ENCODE data around the gene TMEM259. TPM values are rescaled to one million over a fixed set of nuclear protein-coding genes. Genes with fewer than 3 reads are reported as not detected.

Gene TMEM259
- total RNA-seq, 4 donors from 2014 or later: 98.5 to 150 (median 124) TPM

DNA sequence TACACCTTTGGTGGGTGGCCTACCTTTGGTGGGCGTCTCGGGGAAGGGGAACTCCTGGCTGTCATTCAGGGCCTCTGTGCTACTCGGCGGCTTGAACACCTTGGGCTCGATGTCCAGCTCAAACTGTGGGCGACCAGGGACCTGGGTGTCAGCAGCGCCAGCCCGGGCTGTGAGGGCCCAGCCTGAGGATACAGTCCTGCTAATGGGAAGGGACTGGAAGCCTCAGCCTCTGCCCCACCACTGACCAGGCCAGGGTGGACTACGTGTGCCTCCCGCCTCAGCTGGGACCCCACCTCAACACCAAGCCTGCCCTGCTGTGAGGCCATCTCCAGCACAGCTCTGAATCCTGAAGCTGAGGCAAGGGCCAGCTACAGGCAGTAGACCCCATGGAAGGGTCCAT lies 7.7 kb downstream of the TMEM259 start:
- in situ Hi-C loops (cut with MboI; ENCODE audit: low sequenced_read_pairs in 4 of 4) (no loop called here), intact Hi-C loops (cut with DNase I; ENCODE audit: low total_unique reads) (no loop called here)
- Histone ChIP-seq H3K27ac (no peak overlapping the region), H3K36me3 (peaks cover 0 to 43% of the 10 kb centered on the region in 2 donors), H3K27me3 (no peaks in the 10 kb centered on the region), H3K4me1 (peaks cover 33 to 37% of the 10 kb centered on the region in 2 donors), H3K4me3 (no peak overlapping the region), H3K9me3 (no peaks in the 10 kb centered on the region)
- no peak for ATAC-seq
- TF ChIP-seq POLR2A (IDR thresholded peaks at IDR 0.05): no peak
- no peak for TF ChIP-seq CTCF (IDR thresholded peaks at IDR 0.05 in 4 of 5, conservative IDR thresholded peaks at IDR 0.05 in 1 of 5)
- no peak for DNase-seq

GRCh38 chr19:1012334-1012733 lies 8.6 kb downstream of the TMEM259 start:
- peaks cover 0 to 43% of the 10 kb centered on the region in 2 donors for H3K36me3 ChIP-seq
- intact Hi-C loops (cut with DNase I; ENCODE audit: low total_unique reads) (no loop called here), in situ Hi-C loops (cut with MboI; ENCODE audit: low sequenced_read_pairs in 4 of 4) (no loop called here)
- no peak for ATAC-seq
- TF ChIP-seq POLR2A (IDR thresholded peaks at IDR 0.05) (no peak), CTCF (IDR thresholded peaks at IDR 0.05 in 4 of 5, conservative IDR thresholded peaks at IDR 0.05 in 1 of 5) (no peak)
- H3K27me3 ChIP-seq: no peaks in the 10 kb centered on the region
- no peak overlapping the region for H3K4me3 ChIP-seq
- DNase-seq: no peak
- peaks cover 24 to 28% of the 10 kb centered on the region in 2 donors for H3K4me1 ChIP-seq
- H3K9me3 ChIP-seq: no peaks in the 10 kb centered on the region
- H3K27ac ChIP-seq: no peak overlapping the region

- in situ Hi-C loops (cut with MboI; ENCODE audit: low sequenced_read_pairs in 4 of 4): no loop called here
- Histone ChIP-seq H3K4me3 (no peak overlapping the region), H3K36me3 (peaks cover 0 to 43% of the 10 kb centered on the region in 2 donors), H3K4me1 (peaks cover 19 to 23% of the 10 kb centered on the region in 2 donors), H3K27ac (no peak overlapping the region), H3K9me3 (no peaks in the 10 kb centered on the region), H3K27me3 (no peaks in the 10 kb centered on the region)
- DNase-seq (no peak), ATAC-seq (no peak)
- intact Hi-C loops (cut with DNase I; ENCODE audit: low total_unique reads): no loop called here
- no peak for TF ChIP-seq CTCF (IDR thresholded peaks at IDR 0.05 in 4 of 5, conservative IDR thresholded peaks at IDR 0.05 in 1 of 5)
- no peak for TF ChIP-seq POLR2A (IDR thresholded peaks at IDR 0.05)
These were observed 9.0 kb downstream of the TMEM259 start for GRCh38 chr19:1011831-1012333.

- peaks cover 9 to 13% of the 10 kb centered on the region in 2 donors for H3K4me1 ChIP-seq
- no peak for DNase-seq
- no peaks in the 10 kb centered on the region for H3K27me3 ChIP-seq
- no peak overlapping the region for H3K27ac ChIP-seq
- H3K4me3 ChIP-seq: no peak overlapping the region
- ATAC-seq: no peak
- in situ Hi-C loops (cut with MboI; ENCODE audit: low sequenced_read_pairs in 4 of 4) (no loop called here), intact Hi-C loops (cut with DNase I; ENCODE audit: low total_unique reads) (no loop called here)
- H3K9me3 ChIP-seq: no peaks in the 10 kb centered on the region
- H3K36me3 ChIP-seq: peaks cover 0 to 43% of the 10 kb centered on the region in 2 donors
- no peak for TF ChIP-seq POLR2A (IDR thresholded peaks at IDR 0.05)
- TF ChIP-seq CTCF (IDR thresholded peaks at IDR 0.05 in 4 of 5, conservative IDR thresholded peaks at IDR 0.05 in 1 of 5): no peak
These were observed 10.1 kb downstream of the TMEM259 start for GRCh38 chr19:1010586-1011510.

All from gastrocnemius medialis (tissue), 4 donors.